ENCODE data around the gene SH3RF1. TPM values are rescaled to one million over a fixed set of nuclear protein-coding genes. Genes with fewer than 3 reads are reported as not detected.

SH3RF1 gene
- total and polyA plus RNA-seq, 4 donors = 7.6 to 31.8 (median 18.1) TPM

DNA sequence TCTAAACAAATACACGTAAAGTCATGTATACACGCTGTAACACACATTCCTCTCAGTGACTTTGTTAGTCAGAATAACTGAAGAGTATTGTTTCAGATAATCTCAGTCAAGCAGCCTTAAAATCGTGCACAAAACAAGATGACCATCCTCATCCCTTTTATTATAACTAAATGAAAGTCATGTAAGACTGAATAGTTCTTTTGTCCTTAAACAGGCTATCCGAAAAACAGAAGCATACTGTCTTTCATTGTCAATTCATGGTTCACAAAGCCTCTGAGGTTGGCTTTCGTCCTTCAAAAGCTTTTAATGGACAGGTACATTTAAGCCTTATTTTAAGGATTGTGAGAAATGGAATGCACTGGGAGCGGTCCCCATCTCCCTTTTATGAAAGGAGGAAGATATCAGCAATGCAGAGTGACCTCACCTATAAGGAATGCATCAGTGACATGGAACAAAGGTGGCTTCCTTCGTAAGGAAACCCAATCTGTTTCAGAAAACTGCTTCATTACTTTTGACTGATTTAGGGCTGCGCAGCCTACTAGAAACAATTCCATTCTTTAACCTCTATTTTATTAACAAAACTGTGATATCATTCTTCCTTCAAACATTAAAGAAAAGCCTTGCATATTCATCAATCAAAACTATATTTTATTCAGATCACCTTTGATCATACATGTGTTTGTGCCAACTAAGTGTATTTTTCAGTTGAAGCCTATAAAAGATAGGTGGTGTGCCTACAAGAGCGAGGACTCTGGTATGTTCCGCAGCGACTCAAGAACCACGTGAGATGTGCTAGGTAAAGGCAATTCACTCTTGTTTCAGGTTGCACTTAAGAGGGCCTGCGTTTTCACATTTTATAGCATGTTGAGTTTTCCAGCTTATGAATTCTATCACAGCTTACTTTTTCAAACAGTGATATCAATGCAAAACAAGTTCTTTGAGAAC, 19.2 kb downstream of the SH3RF1 start:
- Histone ChIP-seq H3K27ac (ENCODE audit: low read depth in 1 of 2, low read length in 2 of 2) (no peak overlapping the region), H3K27me3 (ENCODE audit: control insufficient read depth in 1 of 2, insufficient read depth in 2 of 2, low read length in 1 of 2) (no peaks in the 10 kb centered on the region), H3K9me3 (ENCODE audit: control insufficient read depth, low read length) (no peaks in the 10 kb centered on the region), H3K36me3 (ENCODE audit: control insufficient read depth in 1 of 2, insufficient read depth in 2 of 2, low read length in 1 of 2) (no peaks in the 10 kb centered on the region), H3K4me1 (ENCODE audit: control insufficient read depth in 1 of 2, insufficient read depth in 2 of 2, low read length in 2 of 2) (peaks cover 8 to 15% of the 10 kb centered on the region in 2 donors), H3K4me3 (ENCODE audit: low read length in 2 of 2) (no peak overlapping the region)
- DNase-seq (no peak), ATAC-seq (ENCODE audit: low FRiP score) (no peak)
- WGBS, 2 donors = 83 to 84% methylated on average over 13 of the region's 13 CpGs
- intact Hi-C loops (cut with DNase I) = no loop called here

DNA sequence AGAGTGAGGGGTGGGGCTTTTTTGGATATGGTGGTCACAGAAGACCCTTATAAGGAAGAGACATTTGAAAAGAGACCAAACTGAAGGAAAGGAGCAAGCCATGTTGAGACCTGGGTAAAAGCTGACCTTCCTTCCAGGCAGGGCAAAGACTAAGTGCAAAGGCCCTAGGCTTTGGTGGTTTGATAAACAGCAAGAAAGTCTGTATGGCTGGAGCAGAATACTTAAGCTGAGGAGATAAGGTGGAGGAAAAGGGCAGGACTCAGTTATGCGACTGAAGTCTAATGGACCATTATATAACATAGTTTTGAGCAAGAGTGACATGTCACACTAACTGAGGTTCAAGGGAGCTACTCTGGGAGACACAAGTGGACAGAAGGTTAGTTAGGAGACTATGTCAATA, 20.0 kb downstream of the SH3RF1 start:
- Histone ChIP-seq H3K4me3 (ENCODE audit: low read length in 2 of 2) (no peak overlapping the region), H3K36me3 (ENCODE audit: control insufficient read depth in 1 of 2, insufficient read depth in 2 of 2, low read length in 1 of 2) (no peaks in the 10 kb centered on the region), H3K27ac (ENCODE audit: low read depth in 1 of 2, low read length in 2 of 2) (no peak overlapping the region), H3K4me1 (ENCODE audit: control insufficient read depth in 1 of 2, insufficient read depth in 2 of 2, low read length in 2 of 2) (peaks cover 10 to 15% of the 10 kb centered on the region in 2 donors), H3K27me3 (ENCODE audit: control insufficient read depth in 1 of 2, insufficient read depth in 2 of 2, low read length in 1 of 2) (no peaks in the 10 kb centered on the region), H3K9me3 (ENCODE audit: control insufficient read depth, low read length) (no peaks in the 10 kb centered on the region)
- intact Hi-C loops (cut with DNase I) = no loop called here
- 70% methylated on average over 1 of the region's 1 CpG for WGBS, 2 donors
- DNase-seq = no peak
- ATAC-seq (ENCODE audit: low FRiP score) = no peak

DNA sequence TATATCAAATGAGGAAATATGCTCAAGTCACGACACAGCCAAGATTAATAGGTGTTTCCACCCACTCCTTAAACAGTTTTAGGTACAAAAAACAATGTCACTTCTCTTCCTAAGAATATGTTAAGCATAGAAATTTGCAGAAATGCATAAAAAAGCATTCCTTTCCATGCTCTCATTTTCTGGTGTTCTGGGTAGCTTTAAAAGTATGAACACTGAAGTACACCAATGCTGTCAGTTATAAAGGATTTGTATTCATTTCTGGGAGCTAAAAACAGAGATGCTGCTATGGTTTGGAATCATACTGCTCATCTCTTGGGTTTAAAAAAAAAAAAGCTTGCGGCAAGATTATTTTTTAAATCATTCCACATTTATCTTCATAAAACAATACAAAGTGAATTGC, 20.8 kb downstream of the SH3RF1 start:
- Histone ChIP-seq H3K9me3 (ENCODE audit: control insufficient read depth, low read length) (no peaks in the 10 kb centered on the region), H3K27me3 (ENCODE audit: control insufficient read depth in 1 of 2, insufficient read depth in 2 of 2, low read length in 1 of 2) (no peaks in the 10 kb centered on the region), H3K27ac (ENCODE audit: low read depth in 1 of 2, low read length in 2 of 2) (no peak overlapping the region), H3K36me3 (ENCODE audit: control insufficient read depth in 1 of 2, insufficient read depth in 2 of 2, low read length in 1 of 2) (no peaks in the 10 kb centered on the region), H3K4me1 (ENCODE audit: control insufficient read depth in 1 of 2, insufficient read depth in 2 of 2, low read length in 2 of 2) (peaks cover 10 to 16% of the 10 kb centered on the region in 2 donors), H3K4me3 (ENCODE audit: low read length in 2 of 2) (no peak overlapping the region)
- ATAC-seq (ENCODE audit: low FRiP score) = no peak
- no peak for DNase-seq
- WGBS, 2 donors = 15 to 19% methylated on average over 2 of the region's 2 CpGs
- intact Hi-C loops (cut with DNase I) = no loop called here

- Histone ChIP-seq H3K4me3 (ENCODE audit: low read length in 2 of 2) (no peak overlapping the region), H3K9me3 (ENCODE audit: control insufficient read depth, low read length) (no peaks in the 10 kb centered on the region), H3K27ac (ENCODE audit: low read depth in 1 of 2, low read length in 2 of 2) (no peak overlapping the region), H3K27me3 (ENCODE audit: control insufficient read depth in 1 of 2, insufficient read depth in 2 of 2, low read length in 1 of 2) (no peaks in the 10 kb centered on the region), H3K4me1 (ENCODE audit: control insufficient read depth in 1 of 2, insufficient read depth in 2 of 2, low read length in 2 of 2) (peaks cover 10 to 14% of the 10 kb centered on the region in 2 donors), H3K36me3 (ENCODE audit: control insufficient read depth in 1 of 2, insufficient read depth in 2 of 2, low read length in 1 of 2) (no peaks in the 10 kb centered on the region)
- DNase-seq (no peak), ATAC-seq (ENCODE audit: low FRiP score) (no peak)
- intact Hi-C loops (cut with DNase I) = no loop called here
- WGBS, 2 donors = 32 to 34% methylated on average over 6 of the region's 6 CpGs
Observed at GRCh38 chr4:169249214-169249973, 21.4 kb downstream of the SH3RF1 start.

DNA sequence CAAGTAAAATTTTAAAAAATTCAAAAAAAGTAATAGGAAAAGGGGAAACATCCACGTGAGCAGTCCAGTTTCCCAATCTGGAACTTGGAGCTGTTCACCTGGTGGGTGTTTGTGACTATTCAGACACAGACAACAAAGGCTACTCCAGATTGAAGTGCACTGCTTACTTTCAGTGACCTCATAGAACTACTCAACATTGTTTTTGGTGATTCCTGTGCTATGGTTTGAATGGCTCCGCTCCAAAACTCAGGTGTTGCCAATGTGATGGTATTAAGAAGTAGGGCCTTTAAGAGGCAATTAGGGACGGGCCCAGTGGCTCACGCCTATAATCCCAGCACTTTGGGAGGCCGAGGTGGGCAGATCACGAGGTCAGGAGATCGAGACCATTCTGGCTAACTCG, 22.1 kb downstream of the SH3RF1 start:
- H3K4me1 ChIP-seq (ENCODE audit: control insufficient read depth in 1 of 2, insufficient read depth in 2 of 2, low read length in 2 of 2) = peaks cover 10 to 20% of the 10 kb centered on the region in 2 donors
- no peaks in the 10 kb centered on the region for H3K36me3 ChIP-seq (ENCODE audit: control insufficient read depth in 1 of 2, insufficient read depth in 2 of 2, low read length in 1 of 2)
- no peak overlapping the region for H3K27ac ChIP-seq (ENCODE audit: low read depth in 1 of 2, low read length in 2 of 2)
- H3K9me3 ChIP-seq (ENCODE audit: control insufficient read depth, low read length) = no peaks in the 10 kb centered on the region
- intact Hi-C loops (cut with DNase I) = no loop called here
- H3K27me3 ChIP-seq (ENCODE audit: control insufficient read depth in 1 of 2, insufficient read depth in 2 of 2, low read length in 1 of 2) = no peaks in the 10 kb centered on the region
- no peak for DNase-seq
- H3K4me3 ChIP-seq (ENCODE audit: low read length in 2 of 2) = no peak overlapping the region
- no peak for ATAC-seq (ENCODE audit: low FRiP score)
- 94 to 95% methylated on average over 8 of the region's 8 CpGs for WGBS, 2 donors

DNA sequence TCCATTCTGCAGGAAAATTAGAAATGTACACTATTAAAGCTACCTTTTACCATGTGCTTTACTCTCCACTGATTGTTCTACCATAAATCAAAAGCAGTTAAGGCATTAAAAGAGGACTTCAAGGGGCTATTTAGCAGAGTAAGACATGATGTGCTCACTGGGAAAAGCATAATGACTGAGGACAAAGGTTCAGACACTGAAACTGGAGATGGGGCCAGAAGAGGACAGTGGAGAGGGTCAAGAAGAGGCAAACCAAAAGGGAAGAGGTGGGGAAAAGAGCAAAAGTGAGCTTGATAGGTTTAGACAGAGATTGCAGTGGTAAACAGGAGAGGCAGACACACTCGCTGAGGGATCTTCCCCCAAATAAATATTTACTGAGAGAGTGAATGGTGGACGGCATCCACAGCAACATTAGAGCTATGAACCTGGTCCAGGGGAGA, 23.8 kb downstream of the SH3RF1 start:
- DNase-seq = no peak
- no peak overlapping the region for H3K27ac ChIP-seq (ENCODE audit: low read depth in 1 of 2, low read length in 2 of 2)
- no peaks in the 10 kb centered on the region for H3K36me3 ChIP-seq (ENCODE audit: control insufficient read depth in 1 of 2, insufficient read depth in 2 of 2, low read length in 1 of 2)
- H3K9me3 ChIP-seq (ENCODE audit: control insufficient read depth, low read length) = no peaks in the 10 kb centered on the region
- peaks cover 9 to 15% of the 10 kb centered on the region in 2 donors for H3K4me1 ChIP-seq (ENCODE audit: control insufficient read depth in 1 of 2, insufficient read depth in 2 of 2, low read length in 2 of 2)
- H3K27me3 ChIP-seq (ENCODE audit: control insufficient read depth in 1 of 2, insufficient read depth in 2 of 2, low read length in 1 of 2) = no peaks in the 10 kb centered on the region
- H3K4me3 ChIP-seq (ENCODE audit: low read length in 2 of 2) = no peak overlapping the region
- ATAC-seq (ENCODE audit: low FRiP score) = no peak
- intact Hi-C loops (cut with DNase I) = no loop called here
- WGBS, 2 donors = 87 to 94% methylated on average over 2 of the region's 2 CpGs

- Histone ChIP-seq H3K27ac (ENCODE audit: low read depth in 1 of 2, low read length in 2 of 2) (no peak overlapping the region), H3K36me3 (ENCODE audit: control insufficient read depth in 1 of 2, insufficient read depth in 2 of 2, low read length in 1 of 2) (no peaks in the 10 kb centered on the region), H3K9me3 (ENCODE audit: control insufficient read depth, low read length) (no peaks in the 10 kb centered on the region), H3K4me1 (ENCODE audit: control insufficient read depth in 1 of 2, insufficient read depth in 2 of 2, low read length in 2 of 2) (peaks cover 7 to 20% of the 10 kb centered on the region in 2 donors), H3K4me3 (ENCODE audit: low read length in 2 of 2) (no peak overlapping the region), H3K27me3 (ENCODE audit: control insufficient read depth in 1 of 2, insufficient read depth in 2 of 2, low read length in 1 of 2) (no peaks in the 10 kb centered on the region)
- intact Hi-C loops (cut with DNase I) = no loop called here
- ATAC-seq (ENCODE audit: low FRiP score) = no peak
- WGBS, 2 donors = 54 to 58% methylated on average over 3 of the region's 3 CpGs
- no peak for DNase-seq
Observed at GRCh38 chr4:169246279-169246678, 24.5 kb downstream of the SH3RF1 start.

GRCh38 chr4:169245061-169245460, 25.7 kb downstream of the SH3RF1 start:
- WGBS, 2 donors = 94 to 95% methylated on average over 2 of the region's 2 CpGs
- Histone ChIP-seq H3K36me3 (ENCODE audit: control insufficient read depth in 1 of 2, insufficient read depth in 2 of 2, low read length in 1 of 2) (no peaks in the 10 kb centered on the region), H3K4me1 (ENCODE audit: control insufficient read depth in 1 of 2, insufficient read depth in 2 of 2, low read length in 2 of 2) (peaks cover 7 to 17% of the 10 kb centered on the region in 2 donors), H3K27me3 (ENCODE audit: control insufficient read depth in 1 of 2, insufficient read depth in 2 of 2, low read length in 1 of 2) (no peaks in the 10 kb centered on the region), H3K4me3 (ENCODE audit: low read length in 2 of 2) (no peak overlapping the region), H3K27ac (ENCODE audit: low read depth in 1 of 2, low read length in 2 of 2) (no peak overlapping the region), H3K9me3 (ENCODE audit: control insufficient read depth, low read length) (no peaks in the 10 kb centered on the region)
- intact Hi-C loops (cut with DNase I) = no loop called here
- DNase-seq (no peak), ATAC-seq (ENCODE audit: low FRiP score) (no peak)
